HG03469 (cell line): ENCODE measurements around the gene MBTPS2.

Source experiments
- ATAC-seq: cut with Tn5 transposase; IDR thresholded peaks from one replicate; pipeline ENCODE4 v1.9.1; 2021; ENCODE audit warnings: mild to moderate bottlenecking, moderate library complexity, moderate number of reproducible peaks; ENCODE audit not compliant: unreplicated experiment

Gene MBTPS2

GRCh38 chrX:21932292-21933002, 93.0 kb downstream of the MBTPS2 start:
- ATAC-seq = no peak

GRCh38 chrX:21933077-21933476, 93.7 kb downstream of the MBTPS2 start:
- no peak for ATAC-seq

GRCh38 chrX:21934414-21934813, 95.0 kb downstream of the MBTPS2 start:
- ATAC-seq = no peak
